Stimulated activated CD4-positive, alpha-beta T cell treated with anti-CD3 and anti-CD28 coated beads, TNF-alpha, amount 100 ng/mL, for 1 hour (primary cell): ENCODE data around the gene MVK.

ENCODE experiments used
- DNase-seq, 3 donors: peaks; one replicate each; pipeline ENCODE4 v3.0.0-alpha.2; 2020; ENCODE audit warnings: low read depth in 3 of 3, low spot score in 1 of 3

Gene MVK

DNA sequence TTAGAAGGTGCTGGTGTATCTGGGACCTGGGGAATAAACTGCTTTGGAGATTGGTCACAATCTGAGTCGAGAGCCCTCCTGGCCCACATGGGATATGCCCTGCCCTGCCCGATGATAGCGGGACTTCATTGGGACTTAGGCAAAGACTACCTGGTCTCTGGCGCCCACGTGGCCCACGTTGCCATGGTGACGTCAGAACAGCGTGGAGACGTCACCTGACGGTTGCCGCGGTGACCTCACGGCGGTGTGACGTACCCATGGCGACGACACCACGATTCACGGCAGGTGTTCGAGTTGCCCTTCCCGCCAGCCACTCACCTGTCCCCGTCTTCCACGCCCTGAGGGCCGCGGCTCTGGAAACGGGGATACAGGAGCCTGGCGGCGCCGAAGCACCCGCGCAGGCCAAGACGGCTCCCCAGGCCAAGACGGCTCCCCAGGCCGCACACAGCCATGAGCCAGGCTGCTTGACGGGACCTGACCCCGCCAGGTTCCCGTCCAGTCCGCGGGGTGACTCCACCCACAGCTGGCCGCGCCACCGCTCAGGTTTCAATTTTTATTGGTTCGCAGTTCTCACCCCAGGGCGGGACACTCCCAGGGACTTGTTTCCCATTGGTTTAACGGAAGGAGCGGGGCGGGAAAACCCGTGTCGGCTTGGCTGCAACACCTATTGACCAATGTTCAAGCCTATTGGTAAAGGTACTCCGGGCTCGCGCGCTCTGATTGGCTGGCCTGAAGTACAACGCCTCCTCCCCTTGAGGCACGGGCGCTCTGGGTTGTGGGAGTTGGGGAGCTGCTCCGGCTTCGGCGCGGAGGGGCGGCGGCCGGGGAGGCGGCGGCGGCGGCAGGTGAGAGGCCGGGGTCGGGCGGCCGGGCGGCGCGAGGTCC is at the start of gene MVK, which contains the start of gene MMAB:
MVK (plus strand) TSS at position 766 of the 885 bp plus-strand sequence. CDS start 1,029 bp downstream, outside the sequence.
MMAB (minus strand) TSS at position 476 of the 885 bp plus-strand sequence; CDS start at position 452, 24 bp downstream.
- peak; percentile 90 to 96 (median 95) for DNase-seq

DNA sequence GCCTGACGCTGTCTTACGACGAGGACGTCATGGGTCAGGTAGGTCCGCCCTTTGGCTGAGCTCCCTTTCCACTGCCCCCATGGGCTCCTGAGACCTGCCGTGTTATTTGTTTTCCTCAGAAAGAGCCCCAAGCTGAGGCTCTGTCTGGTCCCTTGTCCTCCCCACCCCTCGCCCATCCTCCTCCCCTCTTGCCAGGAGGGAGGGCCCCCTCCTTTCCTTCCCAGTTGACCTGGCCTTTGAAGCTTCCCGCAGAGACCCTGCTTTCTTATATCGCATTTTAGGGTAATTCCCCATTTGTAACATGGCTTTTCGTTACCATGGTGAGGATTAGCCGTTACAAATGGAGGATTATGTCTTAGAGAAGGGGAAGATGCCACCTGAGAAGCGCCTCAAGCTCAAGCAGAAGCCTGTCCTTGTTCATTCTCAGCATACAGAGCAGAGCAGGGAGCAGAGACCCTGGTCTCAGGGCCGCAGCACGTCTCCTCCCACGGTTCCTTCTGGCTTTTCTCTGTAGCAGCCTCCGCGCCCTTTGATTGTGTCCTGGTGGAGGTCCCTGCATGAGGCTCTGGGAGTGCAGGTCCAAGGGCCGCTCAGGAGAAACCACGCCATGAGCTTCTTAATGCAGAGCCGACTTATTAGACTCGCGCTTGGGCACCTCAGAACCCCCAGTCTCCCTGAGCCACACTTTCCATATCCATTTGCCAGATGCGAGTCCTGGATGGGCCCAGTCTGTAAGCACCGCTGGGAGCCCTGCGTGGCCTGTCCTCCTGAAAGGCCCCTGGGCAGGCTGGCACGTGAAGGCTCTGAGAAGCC is 48.9 kb upstream of the MVK start:
- no peak for DNase-seq

DNA sequence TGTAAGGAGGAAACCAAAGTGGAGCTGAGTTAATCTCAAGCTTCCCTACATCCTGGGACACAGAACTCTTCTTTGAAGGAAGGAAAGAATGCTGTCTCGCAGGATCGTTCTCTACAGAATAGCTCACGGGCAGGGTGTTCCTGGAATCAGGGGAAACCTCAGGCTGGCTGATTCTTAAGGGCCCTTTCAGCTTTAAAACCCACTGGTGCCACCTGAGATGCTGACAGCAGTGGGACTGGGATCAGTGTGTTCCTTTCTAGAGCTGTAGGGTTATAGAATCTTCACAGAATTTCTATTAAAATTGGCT is 48.4 kb upstream of the MVK start:
- no peak for DNase-seq

DNA sequence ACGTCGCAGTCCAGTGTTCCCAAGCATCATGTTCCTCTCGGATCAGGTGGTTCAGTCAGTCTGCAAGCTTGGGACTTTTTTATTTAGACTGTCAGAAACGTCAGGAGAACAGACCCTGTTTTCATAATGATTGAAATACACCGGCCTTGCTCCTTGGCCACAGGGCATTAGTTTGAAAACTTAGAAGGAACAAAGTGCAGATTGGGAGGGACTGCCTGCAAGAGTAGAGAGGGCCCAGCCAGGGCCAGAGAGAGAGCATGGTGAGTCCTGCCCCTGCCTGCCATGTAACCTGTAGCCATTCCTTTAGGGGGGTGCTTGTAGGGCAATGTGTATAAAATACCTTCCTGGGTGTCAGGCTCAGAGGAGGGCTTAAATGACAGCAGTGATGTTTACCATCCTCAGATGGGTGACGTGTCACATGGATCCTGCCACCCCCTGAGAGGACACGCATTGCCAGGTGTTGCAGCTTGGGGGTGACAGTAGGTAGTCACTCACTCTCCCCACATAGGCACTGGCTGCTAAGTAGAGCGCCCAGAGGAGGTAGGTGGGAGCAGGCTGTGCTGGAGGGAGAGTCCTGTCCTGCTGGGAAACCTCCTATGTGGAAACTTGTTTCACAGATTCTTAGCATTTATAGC is 46.0 kb upstream of the MVK start:
- no peak for DNase-seq

DNA sequence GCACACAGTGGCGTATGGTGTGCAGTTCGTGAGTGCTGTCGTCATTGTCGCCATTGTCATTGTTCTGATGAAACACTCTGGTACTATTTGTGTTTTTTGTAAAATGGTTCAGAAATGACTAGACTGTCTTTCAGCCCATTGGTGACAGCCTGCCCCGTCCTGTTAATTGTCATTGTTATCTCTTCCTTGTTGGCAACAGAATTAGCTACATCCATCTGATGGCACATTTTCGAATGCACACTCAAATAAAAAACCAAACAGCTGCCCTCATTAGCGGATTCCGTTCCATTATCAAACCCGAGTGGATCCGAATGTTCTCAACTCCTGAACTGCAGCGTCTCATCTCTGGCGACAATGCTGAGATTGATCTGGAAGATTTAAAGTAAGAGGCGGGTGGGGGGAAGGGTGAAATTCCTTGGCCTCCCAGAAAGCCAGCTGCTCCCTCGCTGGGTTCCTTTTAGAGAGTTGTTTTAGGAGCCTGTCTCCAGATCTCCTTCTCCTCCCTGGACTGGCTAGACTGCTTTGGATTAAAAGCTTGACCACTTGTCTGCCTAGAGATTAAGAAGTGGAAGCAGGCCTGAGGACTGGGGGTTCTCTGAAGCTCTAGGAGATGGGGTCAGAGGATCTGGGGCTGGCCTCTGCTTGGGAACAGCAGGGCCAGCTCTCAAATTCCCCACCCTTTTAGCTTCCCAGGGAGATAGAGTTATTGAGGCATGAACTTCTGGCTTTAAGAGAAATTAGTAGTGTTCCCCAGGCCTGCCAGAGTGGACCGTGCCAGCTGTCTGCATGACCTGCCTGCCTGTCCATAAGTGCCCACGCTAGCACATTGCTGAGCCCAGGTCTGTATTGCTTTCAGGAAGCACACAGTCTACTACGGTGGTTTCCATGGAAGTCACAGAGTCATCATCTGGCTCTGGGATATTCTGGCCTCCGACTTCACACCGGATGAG is 43.6 kb upstream of the MVK start:
- no peak for DNase-seq

DNA sequence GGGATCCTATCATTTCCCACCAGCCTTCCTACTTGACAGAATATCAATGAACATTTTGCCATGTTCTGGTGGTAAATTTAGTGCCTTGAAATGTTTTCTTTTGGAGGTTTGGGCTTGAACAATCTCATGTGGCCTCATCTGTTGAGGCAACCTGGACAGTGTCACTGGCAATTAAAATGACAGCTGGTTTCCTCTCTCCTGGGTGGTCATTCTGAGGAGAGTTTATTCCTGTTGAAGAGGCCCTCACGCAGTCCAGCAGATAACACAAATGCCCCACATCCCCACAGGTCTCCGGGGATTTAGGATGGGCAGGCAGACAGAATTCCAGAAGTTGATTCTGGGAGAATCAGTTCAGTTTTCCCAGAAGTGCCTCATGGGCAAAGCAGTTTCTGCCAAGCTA is 42.2 kb upstream of the MVK start:
- no peak for DNase-seq

DNA sequence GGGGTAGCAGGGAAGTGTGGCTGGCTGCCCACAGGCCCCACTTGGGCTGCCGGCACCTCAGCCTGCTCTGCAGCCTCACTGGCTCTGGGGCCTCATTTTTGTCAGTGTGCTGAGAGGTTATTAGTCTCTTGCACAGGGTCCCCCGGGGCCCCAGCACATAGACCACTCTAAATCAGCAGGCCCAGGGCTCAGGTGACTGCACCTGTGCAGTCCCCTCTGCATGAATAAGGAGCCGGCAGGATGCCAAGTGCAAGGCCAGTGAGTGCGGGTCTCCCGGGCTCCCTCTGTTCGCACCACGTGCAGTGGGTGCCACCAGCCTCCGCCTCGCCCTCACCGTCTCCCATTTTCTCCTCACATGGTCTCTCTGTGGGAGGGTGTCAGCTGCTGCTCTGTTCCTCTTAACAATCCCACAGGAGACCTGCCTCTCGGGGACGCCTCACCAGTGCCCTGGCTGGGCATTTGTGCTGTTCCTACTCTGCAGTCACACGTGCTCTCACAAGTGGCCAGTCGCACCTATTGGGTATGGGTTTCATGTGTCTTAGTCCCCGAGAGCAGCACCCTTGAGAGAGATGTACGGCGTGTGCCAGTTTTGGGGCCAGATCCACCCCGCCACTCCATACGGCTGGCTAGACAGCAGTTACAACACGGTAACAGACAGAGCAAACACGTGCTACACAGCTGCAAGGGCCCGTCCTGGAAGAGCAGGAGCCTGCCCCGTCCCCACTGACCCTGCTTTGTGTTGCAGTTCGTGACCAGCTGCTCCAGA is 40.7 kb upstream of the MVK start:
- DNase-seq, result no peak

DNA sequence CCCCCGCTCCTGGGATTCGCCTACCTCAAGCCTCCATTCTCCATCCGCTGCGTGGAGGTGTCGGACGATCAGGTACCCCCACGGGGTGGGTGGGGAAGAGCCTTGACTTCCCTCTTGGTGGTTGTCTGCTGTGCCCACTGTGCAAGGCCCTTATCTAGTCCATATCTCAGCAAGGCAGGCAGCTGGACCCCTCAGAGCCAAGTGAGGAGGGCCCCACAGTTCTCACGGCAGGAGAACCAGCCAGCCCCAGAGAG is 40.2 kb upstream of the MVK start:
- DNase-seq, result no peak

DNA sequence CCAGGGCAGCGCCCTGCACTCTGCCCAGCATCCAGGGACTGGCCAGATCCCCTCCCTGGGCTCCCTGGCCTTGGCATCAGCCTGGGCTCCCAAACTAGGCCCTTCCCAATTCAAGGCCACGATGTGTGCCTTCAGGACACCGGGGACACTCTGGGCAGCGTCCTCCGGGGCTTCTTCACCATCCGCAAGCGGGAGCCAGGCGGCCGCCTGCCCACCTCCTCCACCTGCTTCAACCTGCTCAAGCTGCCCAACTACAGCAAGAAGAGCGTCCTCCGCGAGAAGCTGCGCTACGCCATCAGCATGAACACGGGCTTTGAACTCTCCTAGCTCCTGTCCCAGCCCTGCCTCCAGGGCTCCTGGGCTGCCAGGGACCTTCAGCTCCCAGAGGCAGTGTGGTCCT is 39.1 kb upstream of the MVK start:
- DNase-seq, result no peak

DNA sequence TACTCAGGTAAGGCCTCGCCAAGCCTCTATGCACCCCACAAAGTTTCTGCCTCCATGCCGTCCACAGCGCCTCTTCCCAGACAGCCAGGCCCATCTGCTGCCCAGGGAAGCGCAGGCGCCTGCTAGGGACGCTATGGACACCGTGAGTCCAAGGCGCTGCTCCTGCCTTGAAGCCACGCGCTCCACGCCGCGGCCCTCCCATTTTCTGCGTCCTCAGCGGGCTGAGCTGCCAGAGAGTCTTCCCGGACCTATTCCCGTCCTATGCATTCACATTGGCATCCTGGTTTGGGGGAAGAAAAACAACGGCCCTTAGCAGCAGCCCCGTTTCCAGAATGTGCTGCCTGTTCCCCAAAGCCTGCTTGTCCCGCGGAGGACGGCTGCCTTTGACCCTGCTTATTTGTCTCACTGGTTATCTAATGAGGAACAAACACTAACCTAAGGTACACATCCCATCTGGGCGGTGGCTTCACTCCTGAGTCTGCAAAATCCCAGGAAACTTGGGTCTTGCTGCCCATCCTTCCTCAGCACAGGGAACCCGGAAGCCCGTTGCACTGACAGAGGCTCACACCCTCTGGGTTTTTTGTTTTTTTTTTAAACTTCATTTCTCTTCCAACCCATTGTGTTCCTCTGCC is 38.2 kb upstream of the MVK start:
- no peak for DNase-seq

DNA sequence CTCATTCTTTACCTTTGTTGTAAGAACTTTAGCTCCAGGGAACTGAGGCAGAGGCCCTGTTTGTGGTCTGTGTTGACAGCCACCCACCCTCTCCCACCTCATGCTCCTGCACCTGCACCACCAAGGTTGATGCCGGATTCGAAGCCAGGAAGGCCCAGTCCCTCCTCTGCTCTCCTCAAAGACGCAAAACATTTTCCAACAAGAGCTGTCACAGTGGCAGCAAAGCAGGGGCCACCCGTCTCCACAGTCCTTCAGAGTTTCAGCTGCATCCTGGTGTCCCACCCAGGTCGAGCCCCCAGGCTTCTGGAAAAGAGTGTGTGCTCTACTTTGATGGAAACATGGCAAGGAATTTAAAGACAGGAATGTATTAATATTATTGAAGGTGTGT is 37.7 kb upstream of the MVK start:
- DNase-seq, result no peak

DNA sequence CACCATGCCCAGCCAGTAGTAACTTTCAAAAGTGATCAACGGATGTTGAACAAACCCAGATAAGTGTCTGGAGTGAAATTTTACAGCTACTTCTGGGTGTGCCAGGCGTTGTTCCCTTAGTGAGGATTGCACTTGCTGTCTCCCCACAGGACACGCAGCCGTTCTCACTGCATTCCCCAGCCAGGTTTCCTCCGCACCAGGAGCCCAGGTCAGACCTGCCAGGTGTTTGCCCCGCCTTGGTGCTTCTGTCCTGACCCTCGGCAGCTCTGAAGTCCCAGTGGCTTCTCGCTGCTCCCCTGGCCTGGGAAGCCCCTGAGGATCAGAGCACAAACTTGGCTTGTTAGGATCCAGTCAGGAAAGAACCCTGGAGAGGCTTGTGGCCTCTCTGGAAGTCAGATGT is 36.5 kb upstream of the MVK start:
- no peak for DNase-seq

DNA sequence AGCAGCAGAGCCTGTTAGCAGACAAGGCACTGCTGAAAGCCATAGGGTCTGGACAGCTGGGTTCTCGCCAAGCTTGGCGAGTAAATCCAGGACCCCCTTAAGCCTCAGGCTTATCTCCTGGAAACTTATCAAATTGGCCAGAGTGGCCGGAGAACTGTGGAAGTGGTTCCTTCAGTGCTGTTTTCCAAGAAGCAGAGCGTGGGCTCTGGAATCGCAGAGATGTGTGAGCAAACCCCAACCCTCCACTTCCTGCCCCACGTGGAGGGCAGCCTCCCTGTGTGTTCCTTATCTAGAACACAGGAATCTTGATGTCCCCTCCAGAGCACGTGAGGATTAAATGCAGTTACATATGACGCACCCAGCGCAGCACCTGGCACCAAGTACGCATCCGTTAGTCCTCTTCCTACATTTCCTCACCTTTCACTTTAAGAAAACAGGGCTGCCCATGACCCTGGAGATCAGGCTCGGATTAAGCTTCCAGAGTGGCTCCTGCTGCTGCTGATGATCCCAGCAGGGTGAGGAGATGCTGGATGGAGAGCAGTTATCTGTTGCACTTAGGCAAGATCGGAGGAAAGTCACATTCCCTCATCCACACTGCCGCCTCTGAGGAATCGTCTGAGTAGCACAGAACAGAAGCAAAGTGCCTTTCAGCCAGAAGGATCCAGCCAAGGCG is 35.3 kb upstream of the MVK start:
- no peak for DNase-seq

DNA sequence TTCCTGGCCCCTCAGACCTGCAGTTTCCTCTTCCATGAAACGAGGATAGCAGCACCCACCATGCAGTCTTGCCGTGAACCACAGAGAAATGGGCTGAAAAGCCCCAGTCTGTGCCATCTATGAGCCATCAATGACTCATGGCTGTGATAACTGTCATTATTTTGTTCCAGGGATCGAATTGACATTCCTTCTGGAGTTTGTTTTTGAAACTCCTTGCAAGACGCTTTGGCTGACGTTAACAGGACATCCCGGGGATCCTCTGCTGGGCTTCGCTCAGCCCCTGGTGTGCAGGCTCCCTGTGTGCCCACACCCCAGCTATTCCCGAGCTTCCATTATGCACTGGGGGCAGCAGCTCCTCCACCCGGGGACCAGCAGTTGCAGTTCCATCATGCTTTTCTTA is 34.1 kb upstream of the MVK start:
- DNase-seq, result no peak

DNA sequence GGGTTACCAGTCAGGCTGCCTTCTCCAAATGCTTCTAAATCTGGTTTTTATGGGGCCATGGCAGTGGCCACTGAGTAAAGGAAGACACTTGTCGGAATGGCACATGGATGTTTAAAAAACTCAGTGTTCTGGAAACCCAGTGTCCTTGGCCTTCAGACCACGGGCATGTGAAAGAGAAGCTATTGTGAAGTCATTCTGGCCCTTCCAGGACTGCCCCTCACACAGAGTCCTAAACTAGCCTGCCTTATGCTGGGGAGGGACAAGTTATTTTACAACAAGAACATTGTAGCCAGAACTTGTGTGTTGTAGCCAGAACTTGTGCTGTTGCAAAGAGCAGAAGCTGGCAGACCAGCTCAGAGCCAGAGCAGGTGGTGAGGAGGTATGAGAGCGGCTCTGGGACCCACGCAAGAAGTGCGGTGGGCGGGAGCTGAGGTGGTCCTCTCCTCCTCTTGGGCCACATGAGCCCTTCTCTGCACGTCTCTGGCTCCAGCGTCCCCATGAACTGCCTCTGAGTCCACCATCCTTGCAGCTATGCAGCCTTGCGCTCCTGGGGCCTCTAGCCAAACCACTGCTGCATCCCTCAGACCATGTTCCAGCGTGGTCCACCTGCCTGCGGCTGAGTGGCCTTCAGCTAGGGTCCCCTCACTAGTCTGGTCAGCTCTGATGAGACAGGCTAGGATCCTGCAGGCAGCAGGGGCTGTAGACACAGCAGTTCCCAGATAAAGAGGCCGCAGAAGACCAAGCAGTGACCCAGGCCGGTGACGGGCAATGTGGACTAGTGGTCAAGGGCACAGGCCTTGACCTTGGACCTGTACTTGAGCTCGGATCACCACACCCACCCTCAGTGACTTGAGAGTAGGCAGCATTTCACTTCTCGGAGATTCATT is 32.8 kb upstream of the MVK start:
- no peak for DNase-seq

DNA sequence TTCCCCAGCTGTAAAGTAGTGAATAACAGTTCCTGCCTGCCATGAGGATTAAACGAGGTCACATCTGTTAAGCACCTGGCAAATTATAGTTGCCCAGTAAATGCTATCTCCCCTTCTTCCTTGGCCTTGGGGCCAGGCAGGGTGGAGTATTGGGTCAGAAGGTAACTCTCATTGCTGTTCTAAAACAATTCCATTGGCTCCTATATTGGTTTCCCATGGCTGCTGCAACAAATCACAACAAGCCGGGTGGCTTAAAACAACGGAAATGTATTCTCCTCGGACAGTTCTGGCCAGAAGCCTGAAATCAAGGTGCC is 32.2 kb upstream of the MVK start:
- DNase-seq, result no peak

DNA sequence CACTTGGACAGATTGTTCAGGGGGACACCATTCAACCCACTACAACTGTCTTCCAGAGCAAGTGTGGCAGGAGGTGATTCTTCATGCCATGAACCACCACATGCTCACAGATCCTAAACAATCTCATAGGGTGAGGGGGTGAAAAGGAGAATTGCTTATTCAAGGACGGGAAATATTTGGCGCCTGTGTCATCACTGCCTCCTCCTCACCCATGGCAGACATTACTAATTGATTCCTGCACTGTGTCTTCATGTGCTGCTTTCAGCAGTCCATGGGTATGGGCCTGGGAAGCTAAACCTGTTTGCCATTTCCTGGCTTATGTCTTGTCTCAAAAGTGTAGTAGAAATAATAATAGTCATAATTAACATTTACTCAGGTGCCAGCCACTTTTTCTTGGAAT is 31.6 kb upstream of the MVK start:
- DNase-seq, result no peak

DNA sequence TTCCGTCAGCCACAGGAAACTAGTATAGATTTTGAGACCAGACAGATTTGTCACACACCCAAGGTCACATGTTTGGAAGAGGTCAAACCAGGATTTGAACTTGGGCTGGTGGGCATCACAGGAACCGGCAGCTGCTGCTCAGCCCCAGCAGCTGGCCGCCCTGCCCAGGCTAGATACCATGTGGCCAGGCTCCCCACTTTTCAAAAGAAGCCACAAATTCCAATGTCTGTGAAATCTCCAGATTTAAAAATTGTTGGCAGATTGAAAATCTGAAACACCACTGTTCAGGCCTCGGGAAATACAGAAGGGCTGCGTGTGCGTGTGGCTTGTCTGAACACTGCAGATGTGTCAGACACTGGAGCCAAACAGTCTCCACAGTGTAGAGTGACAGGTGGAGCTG is 30.7 kb upstream of the MVK start:
- no peak for DNase-seq
